Stimulated activated CD4-positive, alpha-beta T cell treated with anti-CD3 and anti-CD28 coated beads, Interleukin-2, amount 100 ng/mL, for 4 hours (primary cell): ENCODE results near the gene FRS2.

Experiments
- DNase-seq: peaks from one replicate; pipeline ENCODE4 v3.0.0-alpha.2; 2020; ENCODE audit warnings: low read depth

Gene FRS2

DNA sequence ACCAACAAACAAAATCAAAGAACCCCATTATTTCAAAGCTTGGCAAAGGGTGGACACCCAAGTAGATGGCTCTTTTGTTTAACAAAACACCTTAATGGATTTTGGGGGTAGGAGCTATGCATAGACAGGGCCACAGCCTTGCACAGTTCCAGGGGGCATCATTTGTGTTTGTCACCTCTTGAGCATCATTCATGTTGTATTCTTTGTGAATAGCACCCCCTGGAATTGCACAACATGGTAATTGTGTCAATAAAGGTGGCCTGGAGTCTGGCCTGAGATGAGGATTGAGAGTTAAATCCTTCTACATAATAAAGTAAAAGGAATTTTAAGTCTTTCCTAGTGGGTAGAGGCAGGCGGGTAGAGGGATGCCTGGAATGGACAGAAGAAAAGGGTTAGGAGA, 3.3 kb upstream of the FRS2 start:
- no peak for DNase-seq

DNA sequence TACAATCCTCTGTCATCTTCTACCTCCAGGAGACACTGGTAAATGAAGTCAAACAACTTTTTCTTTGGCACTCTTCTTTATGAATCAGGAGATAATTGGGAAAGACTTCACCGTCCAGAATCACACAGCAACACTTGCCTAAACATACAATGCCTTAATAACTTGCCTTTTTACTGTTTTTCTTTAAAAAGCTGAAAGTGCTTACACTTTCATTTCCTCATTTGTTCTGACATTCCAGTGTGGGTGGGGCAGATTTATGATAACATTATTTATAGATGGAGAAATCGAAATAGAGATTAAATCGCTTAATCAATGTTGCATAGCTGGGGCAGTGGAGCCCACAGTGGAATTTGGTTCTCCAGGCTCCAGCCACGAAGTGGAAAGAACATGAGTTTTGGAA, 2.8 kb upstream of the FRS2 start:
- DNase-seq: no peak

DNA sequence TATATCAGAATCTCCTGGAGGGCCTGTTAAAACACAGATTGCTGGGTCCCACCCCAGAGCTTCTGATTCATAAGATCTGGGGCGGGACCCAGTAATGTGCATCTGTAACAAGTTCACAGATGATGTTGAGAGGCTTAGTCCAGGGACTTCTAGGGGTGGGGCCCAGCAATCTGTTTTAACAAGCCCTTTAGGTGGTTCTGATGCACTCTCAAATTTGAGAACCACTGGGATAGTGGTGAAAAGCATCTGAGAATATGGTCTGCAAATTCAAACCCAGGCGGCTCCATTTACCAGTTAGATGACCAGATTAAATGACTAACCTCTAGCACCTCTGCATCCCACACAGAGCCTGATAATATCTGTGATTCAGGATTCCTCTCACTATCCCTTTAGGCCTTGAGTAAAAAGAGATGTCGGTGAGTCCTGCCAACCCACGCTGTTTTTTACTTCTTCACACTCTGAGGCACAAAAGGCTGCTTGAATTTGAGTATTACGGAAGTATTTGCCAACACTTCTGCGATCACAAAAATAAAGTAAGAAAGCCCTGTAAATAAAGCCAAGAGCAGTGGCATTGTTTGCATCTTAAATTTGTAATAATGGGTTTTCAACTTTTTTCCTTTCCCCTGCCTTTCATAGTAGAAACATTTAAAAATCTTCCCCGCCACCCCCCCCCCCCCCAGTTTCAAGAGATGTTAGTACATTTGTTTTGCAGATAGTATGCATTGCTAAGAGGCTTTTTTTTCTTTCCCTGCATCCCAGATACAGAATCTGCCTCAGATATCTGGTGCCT, 1.8 kb upstream of the FRS2 start:
- DNase-seq: no peak

DNA sequence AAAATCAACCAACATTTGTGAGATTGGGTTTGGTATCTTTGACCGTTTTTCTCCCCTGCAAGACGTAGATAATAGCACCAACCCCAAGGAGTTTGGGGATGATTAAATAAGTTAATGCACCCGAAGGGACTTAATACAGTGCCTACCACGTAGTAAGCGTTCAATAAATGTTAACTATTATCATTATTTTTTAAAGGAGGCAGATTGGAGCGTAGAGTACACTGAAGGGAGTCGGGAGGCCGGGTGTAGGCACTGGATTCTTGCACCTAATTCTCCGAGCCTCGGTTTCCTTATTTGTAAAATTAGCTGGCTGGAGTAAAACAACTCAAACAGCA, 367 bp upstream of the FRS2 start:
- no peak for DNase-seq

DNA sequence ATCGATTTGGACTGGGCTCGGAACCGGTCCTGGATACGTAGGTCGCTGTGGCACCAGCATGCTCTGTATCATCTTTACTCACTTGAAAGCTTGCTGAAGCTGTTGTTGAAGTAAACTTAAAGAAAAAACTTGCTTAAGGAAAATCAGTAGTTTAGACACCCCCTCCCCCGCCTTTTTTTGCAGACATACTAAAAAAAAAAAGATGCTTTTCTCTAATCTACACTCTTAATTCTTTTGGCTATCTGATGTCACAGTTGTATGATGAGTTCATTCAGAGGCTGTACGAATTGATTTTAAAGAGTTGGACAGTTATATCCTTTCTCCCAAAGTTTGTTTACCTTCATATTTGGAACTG, 865 bp downstream of the FRS2 start:
- no peak for DNase-seq

DNA sequence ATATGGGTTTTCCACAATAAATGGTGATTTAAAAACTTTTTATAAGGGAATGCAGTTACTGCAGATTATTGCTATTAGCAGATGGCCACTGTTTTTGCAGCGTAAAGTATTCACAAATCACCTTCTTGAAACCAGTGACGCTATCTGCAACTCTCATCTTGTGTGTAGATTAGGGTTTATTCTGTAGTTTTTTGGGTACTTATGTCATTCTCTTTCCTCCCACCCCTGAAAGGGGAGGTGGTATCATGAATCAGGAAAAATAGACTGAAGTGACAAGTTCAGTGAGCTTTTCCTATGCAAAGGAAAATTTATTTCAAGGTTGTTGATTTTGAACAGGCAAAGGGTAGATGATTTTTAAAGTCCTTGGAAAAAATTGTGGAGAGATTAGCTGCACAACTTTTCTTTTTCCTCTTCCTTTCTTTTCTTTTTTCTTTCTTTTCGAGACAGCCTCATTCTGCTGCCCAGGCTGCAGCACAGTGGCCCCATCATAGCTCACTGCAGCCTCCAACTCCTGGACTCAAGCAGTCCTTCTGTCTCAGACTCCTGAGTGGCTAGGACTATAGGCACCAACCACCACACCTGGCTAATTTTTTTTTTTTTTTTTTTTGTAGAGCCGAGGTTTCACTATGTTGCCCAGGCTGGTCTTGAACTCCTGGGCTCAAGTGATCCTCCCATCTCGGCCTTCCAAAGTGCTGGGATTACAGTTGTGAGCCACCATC, 1.6 kb downstream of the FRS2 start:
- DNase-seq: no peak

DNA sequence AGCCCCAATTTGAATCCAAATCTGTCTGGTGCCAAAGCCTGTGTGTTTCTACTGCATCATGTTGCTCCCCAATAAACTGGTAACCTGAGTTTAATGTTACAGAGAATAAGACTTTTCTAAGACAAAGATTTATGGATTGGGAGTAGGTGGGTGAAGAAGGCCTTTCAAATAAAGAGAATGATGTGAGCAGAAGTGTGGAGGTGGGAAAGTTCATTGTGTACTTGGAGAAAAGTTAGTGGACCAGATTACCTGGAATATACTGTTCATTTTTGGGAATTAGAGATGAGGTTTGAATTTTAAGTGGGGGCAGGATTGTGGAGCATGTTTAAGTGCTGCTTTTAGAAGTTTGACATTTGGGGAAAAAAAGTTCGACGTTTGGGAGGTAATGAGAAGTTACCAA, 3.1 kb downstream of the FRS2 start:
- DNase-seq: no peak

DNA sequence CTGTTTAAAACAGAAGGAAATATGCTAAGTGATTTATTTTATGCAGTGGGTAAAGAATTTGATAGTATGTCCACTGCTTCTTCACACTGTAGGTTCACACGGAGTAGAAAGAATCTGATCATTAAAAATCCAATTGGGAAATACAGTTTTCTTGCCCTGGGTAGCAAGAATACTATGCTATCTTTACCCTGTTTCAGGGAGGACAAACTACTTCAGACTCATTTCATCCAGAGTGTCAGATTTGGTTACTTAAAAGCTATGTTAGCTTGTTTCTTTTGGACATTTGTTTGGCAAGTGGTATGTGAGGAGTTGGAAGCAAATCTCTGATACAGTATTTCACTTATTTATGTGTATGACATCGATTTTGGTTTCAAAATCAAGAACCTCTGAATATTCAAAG, 4.3 kb downstream of the FRS2 start:
- DNase-seq: no peak

DNA sequence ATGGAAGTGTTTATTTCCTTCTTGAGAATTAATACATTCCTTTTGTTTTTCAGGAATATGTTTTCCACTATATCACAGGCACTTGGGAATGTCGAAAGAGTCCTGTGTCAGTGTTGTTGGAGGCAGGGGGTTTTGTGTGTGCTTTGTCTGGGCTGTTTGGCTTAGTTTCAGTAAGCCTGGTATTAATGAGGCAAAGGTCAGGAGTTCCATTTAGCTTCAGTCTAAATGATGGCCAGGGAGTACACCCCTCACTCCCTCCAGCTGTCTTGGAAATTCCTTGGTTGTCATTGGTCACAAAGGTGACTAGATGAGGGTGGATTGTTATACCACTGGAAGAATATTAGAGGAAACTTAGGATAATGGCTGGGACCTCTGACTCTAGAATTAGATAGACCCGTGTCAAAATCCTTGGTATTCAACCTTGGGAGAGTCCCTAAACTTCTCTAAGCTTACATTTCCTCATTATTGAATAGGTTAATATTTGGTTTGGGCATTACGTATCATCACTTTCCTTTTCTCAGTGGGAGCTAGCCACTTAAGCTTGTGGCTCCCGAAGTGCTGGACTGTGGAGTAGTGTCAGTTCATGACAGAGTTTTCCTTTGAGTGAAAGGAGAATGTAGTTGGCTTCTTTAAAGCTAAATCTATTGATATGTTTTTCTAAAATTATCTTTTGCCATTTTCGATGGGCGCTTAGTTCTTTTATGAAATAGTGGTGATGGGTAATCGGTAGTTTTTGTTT, 5.2 kb downstream of the FRS2 start:
- DNase-seq: no peak

DNA sequence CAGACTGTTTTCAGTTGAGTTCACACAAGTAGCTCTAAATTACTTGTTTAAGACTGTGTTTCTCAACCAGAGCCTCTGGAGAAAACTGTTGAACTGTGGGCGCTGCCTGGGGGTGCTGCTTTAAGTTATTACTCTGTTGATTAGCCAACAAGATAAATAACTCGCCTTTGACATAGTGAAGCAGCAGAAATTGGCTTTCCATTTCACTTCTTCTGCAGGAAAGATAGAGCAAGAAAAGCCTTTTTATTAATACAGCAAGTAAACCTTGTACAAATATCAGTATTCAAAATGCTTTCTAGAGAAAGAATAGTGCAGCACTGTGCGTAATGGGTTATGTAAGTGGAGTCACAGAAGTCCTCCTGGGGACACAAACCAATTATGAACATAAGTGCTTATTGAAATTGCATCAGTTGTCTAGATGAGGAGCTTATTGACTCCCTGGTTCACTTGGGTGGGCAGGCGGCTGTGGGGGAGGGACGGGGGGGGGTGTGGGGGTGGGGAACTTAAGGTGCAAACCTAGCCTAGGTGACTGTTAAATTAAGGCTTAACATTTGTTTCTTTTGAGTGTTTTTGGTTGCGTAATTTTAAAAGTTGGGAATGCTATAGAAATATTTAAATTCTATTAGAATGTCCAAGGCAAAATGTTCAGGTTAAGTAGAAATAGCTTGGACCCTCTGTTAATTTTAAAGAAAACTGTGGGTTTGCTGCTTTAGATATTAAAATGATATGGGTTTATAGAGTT, 6.3 kb downstream of the FRS2 start:
- DNase-seq: no peak

DNA sequence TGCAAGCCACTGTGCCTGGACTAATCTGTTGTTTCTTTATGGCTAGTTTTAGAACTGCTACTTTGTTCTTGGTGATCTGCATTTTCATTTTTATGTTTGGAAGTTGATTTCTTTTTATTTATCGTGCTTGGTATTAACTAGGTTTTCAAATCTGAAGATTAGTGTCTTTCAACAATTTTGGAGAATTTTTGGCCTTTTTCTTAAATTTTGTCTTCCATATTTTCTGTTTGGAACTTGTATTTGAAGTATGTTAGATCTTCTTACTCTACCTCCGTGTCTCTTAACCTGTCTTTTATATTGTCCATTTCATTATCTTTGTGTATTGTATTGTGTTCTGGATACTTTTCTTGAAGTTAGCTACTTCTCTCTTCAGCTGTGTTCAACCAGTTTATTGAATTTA, 9.5 kb downstream of the FRS2 start:
- DNase-seq: no peak

DNA sequence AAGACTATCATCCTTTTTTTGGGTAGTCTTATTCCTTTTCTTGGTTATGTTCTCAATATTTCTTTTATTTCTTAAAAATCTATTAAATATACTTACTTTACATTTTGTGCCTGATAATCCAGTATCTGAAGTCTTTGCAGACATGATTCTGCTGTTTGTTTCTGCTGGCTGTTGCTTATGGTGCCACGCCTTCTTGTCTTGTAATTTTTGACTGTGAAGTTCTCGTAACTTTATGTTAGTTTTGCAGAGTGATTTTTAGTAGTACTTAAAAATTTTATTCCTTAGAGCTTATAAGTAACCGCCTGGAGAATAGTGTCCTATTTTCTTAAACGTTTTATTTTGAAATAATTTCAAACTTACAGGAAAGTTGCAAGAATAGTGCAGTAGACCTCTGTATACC, 10.5 kb downstream of the FRS2 start:
- DNase-seq: no peak

DNA sequence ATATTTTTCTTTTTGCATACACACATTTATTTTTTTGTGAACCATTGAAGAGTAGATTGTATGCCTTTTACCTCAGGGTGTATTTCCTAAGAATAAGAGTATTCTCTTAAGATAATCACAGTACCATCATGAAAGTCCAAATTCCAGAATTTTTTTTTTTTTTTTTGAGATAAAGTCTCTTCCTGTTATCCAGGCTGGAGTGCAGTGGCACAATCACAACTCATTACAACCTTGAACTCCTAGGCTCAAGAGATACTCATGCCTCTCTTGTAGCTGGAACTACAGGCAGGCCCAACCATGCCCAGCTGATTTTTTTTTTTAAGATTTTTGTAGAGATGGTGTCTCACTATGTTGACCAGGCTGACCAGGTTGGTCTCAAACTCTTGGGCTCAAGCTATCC, 10.9 kb downstream of the FRS2 start:
- DNase-seq: no peak

DNA sequence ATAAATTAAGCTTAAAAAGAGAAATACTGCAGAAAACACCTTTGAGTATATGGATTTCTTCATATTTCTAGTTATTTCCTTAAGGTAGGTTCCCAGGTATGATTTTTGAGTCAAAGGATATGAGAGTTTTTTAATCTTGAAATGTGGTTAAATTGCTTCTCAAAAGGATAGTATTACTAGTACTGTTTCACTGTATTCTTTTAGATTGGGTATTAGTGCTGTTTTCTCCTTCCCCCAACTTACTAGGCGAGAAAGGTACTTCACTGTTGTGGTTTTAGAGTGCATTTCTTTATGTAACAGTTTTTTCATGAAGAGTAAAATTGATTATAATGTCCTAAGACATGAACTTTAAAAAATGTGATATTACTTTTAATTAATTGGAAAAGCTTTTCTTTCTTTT, 13.5 kb downstream of the FRS2 start:
- DNase-seq: no peak

DNA sequence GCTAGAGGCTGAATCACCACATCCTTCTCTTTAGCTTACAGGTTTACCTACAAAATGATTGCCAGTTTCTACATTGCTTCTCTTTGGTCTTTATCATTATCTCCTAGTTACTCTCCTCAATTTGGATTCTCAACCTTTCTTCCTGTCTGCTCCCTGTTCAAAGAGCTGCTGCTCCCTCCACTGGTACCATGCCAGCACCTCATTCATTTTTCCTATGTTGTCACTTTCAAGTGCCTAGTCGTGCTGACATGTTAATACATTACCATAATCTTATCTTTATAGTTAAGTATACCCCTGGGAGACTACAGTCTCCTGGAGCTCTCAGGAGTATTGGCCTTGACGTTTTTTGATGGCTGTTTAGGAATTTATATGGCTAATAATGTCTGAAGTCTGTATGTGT, 14.2 kb downstream of the FRS2 start:
- DNase-seq: no peak

DNA sequence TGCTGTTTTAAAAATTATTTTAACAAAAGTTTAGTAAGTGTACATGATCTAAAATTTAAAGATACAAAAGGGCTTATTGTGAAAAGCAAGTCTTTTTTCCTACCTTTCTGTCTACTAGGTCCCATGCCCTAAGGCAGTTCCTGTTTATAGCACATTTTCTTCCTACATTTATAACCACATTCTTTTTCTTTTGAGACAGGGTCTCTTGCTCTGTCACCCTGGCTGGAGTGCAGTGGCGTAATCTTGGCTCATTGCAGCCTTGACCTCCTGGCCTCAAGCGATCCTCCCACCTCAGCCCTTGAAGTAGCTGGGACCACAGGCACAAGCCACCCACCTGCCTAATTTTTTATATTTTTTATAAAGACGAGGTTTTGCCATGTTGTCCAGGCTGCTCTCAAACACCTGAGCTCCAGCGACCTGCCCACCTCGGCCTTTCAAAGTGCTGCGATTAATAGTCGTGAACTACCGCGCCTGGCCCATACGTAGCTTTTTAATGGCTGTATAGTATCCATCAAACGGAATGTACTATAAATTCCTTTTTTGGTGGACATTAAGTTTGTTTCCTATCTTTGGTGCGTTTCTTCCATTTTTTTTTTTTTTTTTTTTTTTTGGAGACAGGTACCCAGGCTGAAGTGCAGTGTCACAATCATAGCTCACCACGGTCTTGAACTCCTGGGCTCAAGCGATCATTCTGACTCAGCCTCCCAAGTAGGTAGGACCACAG, 20.9 kb downstream of the FRS2 start:
- DNase-seq: no peak

DNA sequence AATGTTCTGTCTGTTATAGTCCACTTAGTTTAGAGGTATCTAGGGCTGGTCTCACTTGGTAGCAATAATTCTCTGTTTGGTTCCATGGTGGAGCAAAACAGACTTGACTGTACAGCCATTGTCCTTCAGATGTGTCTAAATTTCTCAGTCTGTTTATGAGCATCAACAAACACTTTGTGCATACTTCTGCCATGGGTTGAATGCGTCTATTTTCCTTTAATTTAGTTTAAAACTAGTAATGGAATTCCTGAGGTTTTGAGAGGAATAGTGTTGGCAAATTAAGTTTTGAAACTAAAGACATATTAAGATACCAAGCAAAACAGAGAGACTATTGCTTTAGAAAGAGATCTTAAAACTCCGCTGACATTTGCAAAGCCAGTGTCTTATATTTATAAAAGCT, 22.6 kb downstream of the FRS2 start:
- no peak for DNase-seq

DNA sequence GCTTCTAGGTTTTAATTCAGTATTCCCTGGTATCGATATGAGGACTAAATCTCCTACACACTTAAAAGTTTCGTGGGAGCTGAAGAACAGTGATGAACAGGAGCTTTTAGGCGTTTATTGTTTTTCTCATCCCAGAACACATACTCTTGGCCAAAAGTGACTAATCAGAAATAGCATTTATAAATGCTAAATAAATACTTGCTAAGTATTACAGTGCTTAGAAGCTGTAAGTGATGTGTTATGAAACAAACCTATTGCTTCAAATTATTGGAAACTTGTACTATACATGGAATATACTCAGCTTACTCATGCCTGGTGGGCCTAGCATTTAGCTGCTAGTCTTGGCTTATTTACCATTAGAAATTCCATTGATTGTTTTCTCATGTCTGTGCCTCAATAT, 24.9 kb downstream of the FRS2 start:
- no peak for DNase-seq

DNA sequence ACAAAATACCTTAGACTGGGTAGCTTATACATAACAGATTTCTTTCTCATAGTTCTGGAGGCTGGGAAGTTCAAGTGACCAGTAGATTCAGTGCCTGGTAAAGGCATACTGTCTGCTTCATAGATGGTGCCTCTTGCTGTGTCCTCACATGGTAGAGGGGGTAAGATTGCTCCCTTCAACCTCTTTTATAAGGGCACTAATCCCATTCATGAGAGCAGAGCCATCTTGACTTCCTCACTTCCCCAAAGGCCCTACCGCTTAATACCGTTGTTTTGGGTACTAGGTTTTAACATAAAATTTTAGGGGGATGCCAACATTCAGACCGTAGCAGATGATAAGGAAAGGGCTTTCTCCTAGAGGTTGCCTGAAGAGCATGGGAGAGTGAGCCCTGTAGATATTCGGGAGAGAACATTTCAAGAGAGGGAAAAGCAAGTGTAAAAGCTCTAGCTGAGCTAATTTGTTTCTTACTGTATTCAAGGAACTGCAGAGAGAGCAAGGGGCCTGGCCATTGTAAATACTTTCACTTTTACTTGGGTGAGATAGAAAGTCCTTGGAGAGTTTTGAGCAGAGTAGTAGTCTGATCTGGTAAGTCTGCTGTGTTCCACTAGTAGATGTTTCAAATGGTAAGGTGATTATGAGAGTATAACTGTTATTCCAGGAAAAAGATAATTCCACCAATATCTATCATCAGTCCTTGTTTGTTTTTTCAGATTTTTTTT, 27.3 kb downstream of the FRS2 start:
- DNase-seq: no peak

DNA sequence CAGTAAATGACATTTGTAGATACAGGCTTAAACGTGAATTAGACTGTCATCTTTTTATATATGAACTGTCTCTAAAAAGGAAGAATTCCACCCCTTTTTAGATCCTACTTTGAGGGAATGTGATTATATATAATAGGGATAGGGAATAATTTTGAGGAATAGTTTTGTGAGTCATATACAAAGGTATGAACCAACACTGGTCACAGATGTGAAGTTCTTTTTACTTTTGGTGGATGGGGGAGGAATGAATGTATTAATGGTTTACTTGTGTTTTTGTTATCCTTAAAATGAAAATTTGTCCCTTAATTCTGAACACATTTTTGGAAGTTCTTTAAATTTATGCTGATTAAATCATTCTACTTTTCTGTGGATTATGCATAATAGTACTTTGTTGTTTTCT, 30.4 kb downstream of the FRS2 start:
- DNase-seq: no peak

DNA sequence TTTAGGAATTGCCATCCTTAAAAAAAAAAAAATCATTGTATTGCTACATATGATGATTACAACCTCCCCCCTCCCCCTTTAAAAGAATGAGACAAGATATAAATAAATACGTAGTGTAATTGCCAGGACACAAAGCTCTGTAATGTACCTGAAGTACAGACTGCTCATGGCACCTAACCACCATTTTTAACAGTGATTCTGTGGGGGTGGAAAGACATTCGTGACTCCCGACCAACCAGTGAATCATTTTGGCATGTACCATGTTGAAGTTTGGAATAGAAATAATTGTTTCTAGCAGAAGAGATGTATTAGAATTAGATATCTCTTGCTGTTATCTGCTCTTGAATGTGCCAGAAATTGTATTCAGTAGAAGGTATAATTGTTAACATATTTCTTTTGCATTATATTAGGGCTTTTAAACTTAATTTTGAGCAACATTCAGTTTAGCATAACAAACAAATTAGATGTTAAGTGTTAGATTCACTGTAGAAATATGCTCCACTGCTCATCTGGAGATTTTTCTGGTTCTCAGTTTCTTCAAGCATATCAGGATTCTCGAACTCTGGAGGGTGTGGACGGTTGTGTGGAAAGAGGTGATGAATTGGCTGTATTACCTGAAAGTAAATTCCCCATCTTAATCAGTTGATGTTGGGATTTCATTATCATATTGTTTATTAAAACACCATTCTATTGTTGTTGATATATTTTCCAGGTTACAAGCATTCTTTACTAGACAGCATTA, 31.1 kb downstream of the FRS2 start:
- DNase-seq: no peak
